Karpas-422 (cell line): ENCODE results near the gene HVCN1. TPM values are rescaled to one million over a fixed set of nuclear protein-coding genes. Genes with fewer than 3 reads are reported as not detected.
A peak's percentile ranks its signal among the peaks of the same experiment; 100 is the strongest.

Experiments
- DNase-seq: peaks from one replicate; pipeline ENCODE4 v3.0.0-alpha.2; 2015
- H2AFZ ChIP-seq: fragments of 200-600 bp; sonication (generic); 2 replicates; pipeline ENCODE4 v1.6.1; 2014; ENCODE audit warnings: antibody characterized with exemption, low read length, mixed read lengths
- H3K27ac ChIP-seq: fragments of 200-600 bp; sonication (generic); 2 replicates; pipeline ENCODE4 v1.5.1; 2014; ENCODE audit warnings: mild to moderate bottlenecking, low read length, moderate library complexity
- H3K27me3 ChIP-seq: fragments of 200-600 bp; sonication (generic); 2 replicates; pipeline ENCODE4 v1.6.1; 2014; ENCODE audit warnings: low read length, mixed read lengths
- H3K36me3 ChIP-seq: fragments of 200-600 bp; sonication (generic); 2 replicates; pipeline ENCODE4 v1.6.1; 2014; ENCODE audit warnings: low read length, mixed read lengths; ENCODE audit not compliant: insufficient read depth
- H3K4me1 ChIP-seq: fragments of 200-600 bp; sonication (generic); 2 replicates; pipeline ENCODE4 v1.6.1; 2014; ENCODE audit warnings: mild to moderate bottlenecking, low read length, mixed read lengths
- H3K4me2 ChIP-seq: fragments of 200-600 bp; sonication (generic); 2 replicates; pipeline ENCODE4 v1.6.1; 2014; ENCODE audit warnings: low read length, low read depth, mild to moderate bottlenecking; ENCODE audit not compliant: poor library complexity, severe bottlenecking
- H3K4me3 ChIP-seq: fragments of 200-600 bp; sonication (generic); 2 replicates; pipeline ENCODE4 v1.5.1; 2014; ENCODE audit warnings: mild to moderate bottlenecking, antibody characterized with exemption, low read length, mixed read lengths
- H3K79me2 ChIP-seq: fragments of 200-600 bp; sonication (generic); 2 replicates; pipeline ENCODE4 v1.6.1; 2014; ENCODE audit warnings: mild to moderate bottlenecking, low read length, mixed read lengths
- H3K9ac ChIP-seq: fragments of 200-600 bp; sonication (generic); 2 replicates; pipeline ENCODE4 v1.6.0; 2014; ENCODE audit warnings: low read length
- H3K9me2 ChIP-seq: fragments of 200-600 bp; sonication (generic), shearing (Covaris generic); replicated peaks from 2 replicates; pipeline ENCODE4 v1.6.0; 2014; ENCODE audit warnings: mild to moderate bottlenecking, low read length, moderate library complexity; ENCODE audit not compliant: insufficient read depth
- H3K9me3 ChIP-seq: fragments of 300-700, 200-600 bp; sonication (generic); 2 replicates; pipeline ENCODE4 v1.6.1; 2014; ENCODE audit warnings: low read length, mixed read lengths
- H4K20me1 ChIP-seq: fragments of 200-600 bp; sonication (generic); 2 replicates; pipeline ENCODE4 v1.6.1; 2014; ENCODE audit warnings: mild to moderate bottlenecking, antibody characterized with exemption, low read length, low read depth; ENCODE audit not compliant: insufficient read depth
- total RNA-seq: library from RNA; depleted of rRNA; stranded (reverse); fragments of >200 nt; shearing (Covaris generic); gene quantifications from 2 replicates; pipeline ENCODE4 v1.2.3, GENCODE V29; 2014; ENCODE audit warnings: low replicate concordance

The HVCN1 gene
- total RNA-seq, 1 experiment from 2014 or later, result 11.5 TPM

DNA sequence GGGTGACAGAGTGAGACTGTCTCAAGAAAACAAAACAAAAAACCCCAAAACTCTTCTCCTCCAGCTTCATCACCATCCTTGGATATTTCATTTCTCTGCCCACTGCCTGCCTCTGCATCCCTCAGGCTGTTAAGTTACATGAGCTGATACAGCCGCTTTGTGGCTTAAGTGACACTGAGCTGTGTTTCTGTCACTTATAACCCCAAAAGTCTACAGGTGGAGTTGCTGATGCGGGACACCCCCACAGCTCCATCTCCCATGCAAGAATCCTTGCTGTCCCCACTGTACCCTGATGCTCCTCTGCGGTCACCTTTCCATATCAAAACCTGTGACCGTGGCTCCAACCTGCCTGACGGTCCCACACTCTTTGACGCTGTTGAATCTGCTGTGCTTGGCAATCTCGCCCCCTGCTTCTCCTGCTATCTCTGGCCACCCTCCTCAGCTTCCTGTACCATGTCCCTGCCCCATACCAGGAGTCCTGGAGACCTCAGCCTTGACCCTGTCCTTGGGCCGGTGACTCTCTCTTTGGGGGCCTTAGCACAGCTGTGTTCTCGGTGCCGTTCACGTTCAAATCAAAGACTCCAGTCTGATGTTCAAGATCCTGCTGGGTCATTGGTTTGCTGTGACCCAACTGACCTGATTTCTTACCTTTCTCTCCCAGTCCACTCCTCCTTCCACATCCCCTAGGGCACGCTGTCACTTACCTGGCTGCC is 20.3 kb downstream of the HVCN1 start:
- H3K4me2 ChIP-seq, result peak overlapping the region; percentile 66
- H3K9me2 ChIP-seq, result no peaks in the 10 kb centered on the region
- no peaks in the 10 kb centered on the region for H3K27me3 ChIP-seq
- no peaks in the 10 kb centered on the region for H3K79me2 ChIP-seq
- H3K4me3 ChIP-seq, result peak overlapping the region; percentile 28; the same call in 1 of the 2 replicates
- H3K9ac ChIP-seq, result peak overlapping the region; percentile 49
- H4K20me1 ChIP-seq, result no peaks in the 10 kb centered on the region
- H3K27ac ChIP-seq, result no peak overlapping the region
- H2AFZ ChIP-seq, result peak overlapping the region; percentile 77
- DNase-seq, result no peak
- H3K9me3 ChIP-seq, result peaks cover 4% of the 10 kb centered on the region; the same call in 1 of the 2 replicates
- peaks cover 26% of the 10 kb centered on the region for H3K4me1 ChIP-seq
- no peaks in the 10 kb centered on the region for H3K36me3 ChIP-seq

DNA sequence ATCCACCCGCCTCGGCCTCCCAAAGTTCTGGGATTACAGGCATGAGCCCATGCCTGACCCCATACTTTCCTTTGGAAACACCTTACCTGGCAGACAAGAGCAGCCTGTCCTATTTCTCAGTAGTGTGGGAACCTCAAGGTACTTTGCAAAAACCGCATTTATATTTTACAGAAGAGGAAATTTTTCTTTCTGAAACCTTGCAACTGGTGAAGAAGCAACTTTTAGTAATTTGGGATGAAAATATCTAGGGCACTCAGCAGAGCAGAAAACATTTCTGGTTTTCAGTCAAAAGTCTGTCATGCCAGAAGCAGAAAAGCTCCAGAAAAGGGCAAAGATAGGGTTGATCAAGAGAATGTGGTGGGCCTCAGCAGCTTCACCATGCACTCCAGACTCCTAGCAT is 21.2 kb downstream of the HVCN1 start:
- H3K9ac ChIP-seq, result no peak overlapping the region
- H4K20me1 ChIP-seq, result no peaks in the 10 kb centered on the region
- DNase-seq, result no peak
- H3K79me2 ChIP-seq, result no peaks in the 10 kb centered on the region
- H3K27ac ChIP-seq, result no peak overlapping the region
- peaks cover 26% of the 10 kb centered on the region for H3K4me1 ChIP-seq
- no peak overlapping the region for H2AFZ ChIP-seq
- no peak overlapping the region for H3K4me3 ChIP-seq
- no peaks in the 10 kb centered on the region for H3K27me3 ChIP-seq
- peaks cover 4% of the 10 kb centered on the region; the same call in 1 of the 2 replicates for H3K9me3 ChIP-seq
- no peak overlapping the region for H3K4me2 ChIP-seq
- no peaks in the 10 kb centered on the region for H3K9me2 ChIP-seq
- no peaks in the 10 kb centered on the region for H3K36me3 ChIP-seq

DNA sequence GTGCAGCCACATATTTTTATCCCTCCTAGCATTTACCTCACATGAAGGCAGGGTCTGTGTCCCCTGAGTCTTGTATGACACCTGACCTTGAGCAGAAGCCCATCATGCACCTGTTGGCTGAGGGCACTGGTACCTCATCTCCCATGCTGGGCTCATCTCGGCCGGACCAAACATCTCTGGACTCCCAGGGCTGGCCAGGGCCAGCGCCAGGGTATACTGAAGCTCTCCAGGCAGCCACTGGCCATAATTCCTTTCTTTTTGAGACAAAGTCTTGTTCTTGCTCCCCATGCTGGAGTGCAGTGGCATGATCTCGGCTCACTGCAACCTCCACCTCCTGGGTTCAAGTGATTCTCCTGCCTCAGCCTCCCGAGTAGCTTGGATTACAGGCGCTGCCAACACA is 22.0 kb downstream of the HVCN1 start:
- H3K36me3 ChIP-seq, result no peaks in the 10 kb centered on the region
- H4K20me1 ChIP-seq, result no peaks in the 10 kb centered on the region
- no peak overlapping the region for H3K4me3 ChIP-seq
- no peak overlapping the region for H3K4me2 ChIP-seq
- no peak for DNase-seq
- H3K79me2 ChIP-seq, result no peaks in the 10 kb centered on the region
- no peaks in the 10 kb centered on the region for H3K27me3 ChIP-seq
- H3K9me3 ChIP-seq, result peaks cover 4% of the 10 kb centered on the region; the same call in 1 of the 2 replicates
- H3K27ac ChIP-seq, result no peak overlapping the region
- peaks cover 26% of the 10 kb centered on the region for H3K4me1 ChIP-seq
- H3K9ac ChIP-seq, result no peak overlapping the region
- no peak overlapping the region for H2AFZ ChIP-seq
- no peaks in the 10 kb centered on the region for H3K9me2 ChIP-seq

GRCh38 chr12:110661337-110661972 is 27.5 kb downstream of the HVCN1 start:
- Histone ChIP-seq H4K20me1 (no peaks in the 10 kb centered on the region), H3K9me3 (peaks cover 4% of the 10 kb centered on the region; the same call in 1 of the 2 replicates), H3K4me1 (peaks cover 3% of the 10 kb centered on the region), H3K9me2 (no peaks in the 10 kb centered on the region), H3K9ac (no peak overlapping the region), H2AFZ (no peak overlapping the region), H3K27me3 (no peaks in the 10 kb centered on the region), H3K4me2 (no peak overlapping the region), H3K36me3 (no peaks in the 10 kb centered on the region), H3K27ac (no peak overlapping the region), H3K4me3 (no peak overlapping the region), H3K79me2 (no peaks in the 10 kb centered on the region)
- peak; percentile 27 for DNase-seq

GRCh38 chr12:110658878-110659277 is 30.0 kb downstream of the HVCN1 start:
- no peaks in the 10 kb centered on the region for H3K36me3 ChIP-seq
- peak; percentile 27 for DNase-seq
- no peaks in the 10 kb centered on the region for H3K27me3 ChIP-seq
- no peaks in the 10 kb centered on the region for H3K9me2 ChIP-seq
- H3K4me1 ChIP-seq, result peaks cover 10% of the 10 kb centered on the region
- no peak overlapping the region for H3K4me2 ChIP-seq
- no peak overlapping the region for H3K9ac ChIP-seq
- H3K9me3 ChIP-seq, result no peaks in the 10 kb centered on the region
- H3K27ac ChIP-seq, result no peak overlapping the region
- no peaks in the 10 kb centered on the region for H3K79me2 ChIP-seq
- no peak overlapping the region for H2AFZ ChIP-seq
- no peaks in the 10 kb centered on the region for H4K20me1 ChIP-seq
- H3K4me3 ChIP-seq, result no peak overlapping the region

DNA sequence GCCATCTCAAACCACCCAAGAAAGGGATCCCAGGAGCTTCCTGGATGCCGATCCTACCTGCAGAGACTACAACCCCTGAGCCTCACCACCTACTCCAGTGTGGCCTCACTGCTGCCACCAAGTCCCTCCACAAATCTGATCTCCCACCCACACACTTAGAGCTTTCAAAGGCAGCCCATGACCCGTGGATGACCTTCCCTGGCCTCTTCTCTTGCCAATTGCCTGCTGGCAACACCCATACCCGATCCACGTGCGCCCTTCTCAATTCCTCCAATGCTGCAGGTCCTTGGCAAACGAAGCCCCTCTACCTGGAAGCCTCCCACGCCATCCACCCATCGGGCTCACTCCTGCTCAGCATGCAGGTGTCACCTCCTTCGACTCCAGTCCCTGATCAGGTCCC is 30.7 kb downstream of the HVCN1 start:
- H4K20me1 ChIP-seq, result no peaks in the 10 kb centered on the region
- H3K9ac ChIP-seq, result no peak overlapping the region
- no peaks in the 10 kb centered on the region for H3K36me3 ChIP-seq
- peaks cover 12% of the 10 kb centered on the region for H3K4me1 ChIP-seq
- no peaks in the 10 kb centered on the region for H3K79me2 ChIP-seq
- H2AFZ ChIP-seq, result no peak overlapping the region
- H3K9me2 ChIP-seq, result no peaks in the 10 kb centered on the region
- H3K27ac ChIP-seq, result no peak overlapping the region
- H3K4me3 ChIP-seq, result no peak overlapping the region
- DNase-seq, result no peak
- H3K9me3 ChIP-seq, result no peaks in the 10 kb centered on the region
- no peaks in the 10 kb centered on the region for H3K27me3 ChIP-seq
- no peak overlapping the region for H3K4me2 ChIP-seq

GRCh38 chr12:110657747-110658146 is 31.2 kb downstream of the HVCN1 start:
- no peak overlapping the region for H3K4me3 ChIP-seq
- H3K79me2 ChIP-seq, result no peaks in the 10 kb centered on the region
- H3K9me2 ChIP-seq, result no peaks in the 10 kb centered on the region
- H3K9ac ChIP-seq, result no peak overlapping the region
- H4K20me1 ChIP-seq, result no peaks in the 10 kb centered on the region
- H3K9me3 ChIP-seq, result no peaks in the 10 kb centered on the region
- H3K4me1 ChIP-seq, result peaks cover 16% of the 10 kb centered on the region
- no peak for DNase-seq
- H3K36me3 ChIP-seq, result no peaks in the 10 kb centered on the region
- H2AFZ ChIP-seq, result no peak overlapping the region
- no peak overlapping the region for H3K27ac ChIP-seq
- H3K27me3 ChIP-seq, result no peaks in the 10 kb centered on the region
- H3K4me2 ChIP-seq, result no peak overlapping the region

DNA sequence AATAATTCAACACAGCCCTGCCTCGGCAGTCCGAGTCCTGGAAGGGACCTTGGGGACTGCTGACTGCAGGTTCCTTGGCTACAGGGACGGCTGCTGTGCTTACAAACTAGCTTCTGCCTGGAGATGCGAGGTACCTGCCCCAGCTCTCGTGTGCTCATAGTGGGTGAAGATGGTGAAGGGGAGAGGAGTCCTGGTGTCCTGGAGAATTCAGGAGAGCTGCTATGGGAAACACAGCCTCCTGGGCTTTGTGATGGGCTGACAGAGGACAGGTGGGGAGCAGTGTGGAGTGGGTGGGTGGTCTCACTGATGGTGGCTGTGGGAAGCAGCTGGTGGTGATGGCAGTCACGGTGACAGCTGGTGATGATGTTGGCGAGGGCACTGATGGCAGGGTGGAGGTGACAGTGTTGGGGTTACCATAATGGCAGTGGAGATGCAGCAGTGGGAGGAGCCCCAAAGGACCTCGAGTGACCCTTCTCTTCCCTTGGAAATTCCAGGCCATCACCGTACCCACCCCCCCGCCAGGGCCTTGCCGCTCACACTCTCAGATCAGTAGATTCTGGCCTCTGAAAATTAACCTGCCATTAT is 32.8 kb downstream of the HVCN1 start:
- Histone ChIP-seq H3K9me2 (no peaks in the 10 kb centered on the region), H3K4me2 (no peak overlapping the region), H3K36me3 (no peaks in the 10 kb centered on the region), H4K20me1 (no peaks in the 10 kb centered on the region), H3K9ac (no peak overlapping the region), H3K9me3 (no peaks in the 10 kb centered on the region), H3K4me3 (no peak overlapping the region), H3K4me1 (peaks cover 21% of the 10 kb centered on the region), H3K27ac (no peak overlapping the region), H3K27me3 (no peaks in the 10 kb centered on the region), H3K79me2 (no peaks in the 10 kb centered on the region), H2AFZ (no peak overlapping the region)
- no peak for DNase-seq
